Testis (tissue), 2 donors: ENCODE measurements around the gene MAML3.

Source experiments
- CTCF ChIP-seq, 3 experiments: fragments of 450-650 bp in 2 of 3; fragments of 200-600 bp in 1 of 3; sonication (generic) in 1 of 3; IDR thresholded peaks; one replicate each; pipeline ENCODE4 v1.5.1; 2016 to 2019; ENCODE audit warnings: antibody characterized with exemption in 3 of 3, mild to moderate bottlenecking in 2 of 3, moderate library complexity in 1 of 3
- POLR2A ChIP-seq: fragments of 450-650 bp; IDR thresholded peaks from one replicate; pipeline ENCODE4 v1.6.1; 2017; ENCODE audit warnings: antibody characterized with exemption, mild to moderate bottlenecking, moderate library complexity

GRCh38 chr4:140163029-140163810 is 9.2 kb upstream of the MAML3 start:
- TF ChIP-seq CTCF (IDR thresholded peaks at IDR 0.05) = no peak
- no peak for TF ChIP-seq POLR2A
